GM21619 (cell line): ENCODE measurements around the gene H6PD.

Source experiments
- ATAC-seq: cut with Tn5 transposase; IDR thresholded peaks from one replicate; pipeline ENCODE4 v1.9.1; 2021; ENCODE audit not compliant: unreplicated experiment

H6PD gene

DNA sequence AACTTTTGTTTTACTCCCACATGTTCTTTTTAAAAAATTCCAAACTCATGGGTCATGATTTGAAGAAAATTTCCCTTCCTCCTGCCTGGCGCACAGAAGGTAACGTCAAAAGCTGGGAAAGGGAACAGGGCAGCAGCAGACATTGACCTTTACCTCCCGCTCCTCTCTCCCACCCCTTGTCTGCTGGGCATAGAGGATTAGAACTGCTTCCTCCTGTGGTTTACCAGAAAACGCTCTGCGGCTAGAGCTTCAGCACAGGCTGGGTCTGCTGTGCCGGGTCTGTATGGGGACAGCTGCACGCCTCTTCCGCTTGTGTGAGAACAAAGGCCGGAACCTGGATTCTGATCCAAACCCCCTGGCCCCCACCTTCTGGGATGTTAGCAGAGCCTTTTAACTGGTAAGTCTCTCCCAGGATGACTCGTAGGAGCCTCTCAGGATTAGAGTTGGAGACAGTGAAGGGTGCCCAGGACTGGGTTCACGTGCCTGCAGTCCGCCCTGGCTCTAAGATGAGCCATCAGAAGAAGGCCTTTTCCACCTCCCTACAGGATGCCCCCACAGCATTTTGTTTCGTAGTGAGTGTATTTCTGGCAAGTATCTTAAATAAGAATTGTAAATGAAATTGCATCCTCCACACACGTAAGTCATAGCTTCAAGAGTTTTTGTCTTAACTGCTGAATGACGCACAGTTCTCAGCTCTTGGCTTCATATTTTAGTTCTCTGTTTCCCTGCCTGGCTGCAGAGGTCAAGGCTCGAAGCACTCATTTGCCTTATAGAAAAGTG is 5.2 kb downstream of the H6PD start:
- ATAC-seq, result no peak

DNA sequence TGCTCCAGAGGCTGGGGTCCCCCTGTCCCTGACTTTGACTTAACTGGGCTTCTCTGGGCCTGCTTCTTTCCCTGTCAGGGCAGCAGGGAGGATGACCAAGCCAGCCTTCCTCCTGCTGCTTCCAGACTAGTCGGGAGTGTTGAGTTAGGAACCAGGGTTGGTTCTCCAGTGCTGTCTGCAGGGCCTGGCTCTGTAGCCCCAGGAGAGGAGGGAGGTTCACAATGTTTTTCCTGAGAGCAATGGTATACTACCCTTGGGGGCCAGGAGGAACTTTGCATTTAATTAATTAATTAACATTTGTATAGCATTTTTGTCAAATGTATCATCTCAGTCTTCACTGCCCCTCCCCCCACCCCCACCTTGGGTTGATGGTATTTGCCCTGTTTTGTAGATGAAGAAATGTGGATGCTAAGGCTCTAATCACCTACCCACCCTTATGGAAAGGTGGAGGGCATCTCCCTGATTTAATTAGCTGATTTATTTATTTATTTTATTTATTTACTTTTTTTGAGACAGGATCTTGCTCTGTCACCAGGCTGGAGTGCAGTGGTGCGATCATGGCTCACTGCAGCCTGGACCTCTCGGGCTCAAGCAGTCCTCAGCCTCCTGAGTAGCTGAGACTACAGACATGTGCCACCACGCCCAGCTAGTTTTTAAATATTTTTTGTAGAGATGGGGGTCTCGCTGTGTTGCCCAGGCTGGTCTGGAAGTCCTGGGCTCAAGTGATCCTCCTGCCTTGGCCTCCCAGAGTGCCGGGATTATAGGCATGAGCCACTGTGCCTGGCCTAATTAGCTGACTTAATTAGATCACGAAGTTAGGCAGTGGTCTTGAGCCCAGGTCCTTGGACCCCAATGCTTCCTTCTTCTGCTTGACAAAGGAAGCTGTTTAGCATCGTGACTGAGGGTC is 6.6 kb downstream of the H6PD start:
- no peak for ATAC-seq

DNA sequence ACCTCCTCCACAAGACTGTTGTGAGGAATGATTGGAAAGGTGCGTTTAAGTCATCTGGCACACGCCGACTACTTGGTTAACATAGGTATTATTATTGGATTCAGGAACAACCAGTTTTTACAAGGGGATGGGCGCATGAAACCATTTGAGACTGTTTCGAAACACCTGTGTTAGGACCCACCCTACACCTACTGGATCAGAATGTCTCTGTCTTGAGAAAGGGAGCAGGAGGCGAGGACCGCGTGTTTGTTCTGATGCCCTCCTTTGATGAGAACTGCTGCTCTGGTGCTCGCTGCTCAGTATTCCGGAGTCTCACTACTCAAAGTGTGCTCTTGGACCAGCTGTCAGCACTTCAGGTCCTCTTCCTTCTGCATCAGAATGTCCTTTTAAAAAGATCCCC is 7.3 kb downstream of the H6PD start:
- ATAC-seq, result no peak

DNA sequence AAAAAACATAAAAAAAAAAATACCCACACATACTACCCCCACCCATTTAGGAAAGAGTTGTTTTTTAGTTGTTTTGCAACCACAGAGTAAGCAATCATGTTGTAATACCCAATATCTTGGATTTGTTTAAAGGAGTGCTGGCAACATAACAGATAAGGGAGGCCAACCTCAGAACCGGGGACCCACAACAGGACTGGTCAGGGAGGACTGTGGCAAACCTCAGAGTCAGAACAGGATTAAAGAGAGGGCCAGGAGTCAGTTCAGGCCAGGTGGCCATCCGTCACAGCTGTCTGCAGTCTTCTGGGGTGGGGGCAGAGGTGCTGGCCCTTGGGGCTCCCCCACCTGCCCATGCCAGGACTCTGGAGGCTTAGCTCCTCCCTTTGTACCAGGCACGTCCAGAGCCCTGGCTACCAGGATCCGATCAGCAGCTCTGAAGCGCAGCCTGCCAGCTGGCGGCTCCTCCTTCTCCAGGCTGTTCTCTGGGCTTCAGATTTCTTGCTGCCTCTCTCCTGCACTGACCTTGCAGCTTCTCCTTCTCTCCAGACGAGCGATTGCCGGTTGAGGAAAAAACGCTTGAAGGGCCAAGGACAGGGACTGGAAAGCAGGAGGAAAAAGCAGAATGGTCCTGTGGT is 7.9 kb downstream of the H6PD start:
- ATAC-seq, result no peak

DNA sequence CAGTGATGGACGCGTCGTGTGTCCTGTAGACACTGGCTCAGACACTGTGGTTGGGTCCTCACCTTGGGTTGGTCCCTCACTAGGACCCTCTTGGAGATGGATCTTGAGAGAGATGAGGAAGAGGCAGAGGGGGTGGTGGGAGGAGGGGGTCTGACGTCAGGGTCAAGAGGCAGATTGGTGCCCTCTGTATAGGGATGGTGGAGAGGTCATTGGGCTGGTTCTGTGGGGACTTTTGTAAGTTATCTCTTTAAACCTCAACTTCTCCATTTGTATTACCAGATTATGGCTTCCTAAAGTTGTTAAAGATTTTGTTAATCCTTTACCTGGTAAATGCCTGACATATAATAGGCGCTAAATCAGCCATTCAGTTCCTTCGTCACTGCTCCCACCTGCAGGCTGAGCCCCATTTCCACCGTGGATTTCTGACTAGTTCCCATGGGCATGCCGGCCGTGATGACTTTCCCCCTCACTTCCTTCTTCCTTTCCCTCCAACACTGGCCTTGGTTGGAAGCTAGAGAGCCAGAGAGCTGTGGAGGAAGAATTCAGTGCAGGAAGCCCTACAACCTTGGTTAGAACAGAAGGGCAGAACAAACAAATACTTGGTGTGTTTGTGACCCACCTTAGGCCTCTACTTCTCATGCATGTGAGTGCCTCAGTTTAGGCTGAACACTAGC is 8.6 kb downstream of the H6PD start:
- no peak for ATAC-seq

GRCh38 chr1:9244501-9245229 is 10.1 kb downstream of the H6PD start:
- ATAC-seq, result no peak

DNA sequence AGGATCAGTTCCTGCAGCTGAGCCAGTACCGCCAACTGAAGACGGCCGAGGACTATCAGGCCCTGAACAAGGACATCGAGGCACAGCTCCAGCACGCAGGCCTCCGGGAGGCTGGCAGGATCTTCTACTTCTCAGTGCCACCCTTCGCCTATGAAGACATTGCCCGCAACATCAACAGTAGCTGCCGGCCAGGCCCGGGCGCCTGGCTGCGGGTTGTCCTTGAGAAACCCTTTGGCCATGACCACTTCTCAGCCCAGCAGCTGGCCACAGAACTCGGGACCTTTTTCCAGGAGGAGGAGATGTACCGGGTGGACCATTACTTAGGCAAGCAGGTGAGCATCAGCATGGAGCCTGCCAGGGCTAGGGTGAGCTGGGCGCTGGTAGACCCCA is 10.7 kb downstream of the H6PD start:
- no peak for ATAC-seq

- ATAC-seq, result no peak
Measured at GRCh38 chr1:9245661-9246060, 11.1 kb downstream of the H6PD start.

DNA sequence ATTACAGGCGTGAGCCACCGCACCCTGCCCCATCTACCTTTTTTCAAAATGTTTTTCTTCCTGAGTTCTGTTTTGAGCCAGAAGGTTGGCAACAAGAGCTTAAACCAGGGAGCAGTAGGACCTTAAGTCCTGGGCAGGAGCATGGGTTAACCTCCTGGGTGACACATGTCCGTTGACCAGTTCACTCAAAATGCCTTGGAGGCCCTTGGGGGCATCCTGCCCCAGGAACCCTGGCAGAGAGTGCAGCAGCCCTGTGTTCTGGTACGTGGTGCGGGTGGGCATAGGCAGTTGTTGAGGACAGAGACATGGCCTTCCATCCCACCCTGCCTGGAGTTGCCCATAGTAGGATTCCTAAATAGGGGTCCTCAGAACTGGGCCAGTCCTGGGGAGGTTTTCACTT is 11.6 kb downstream of the H6PD start:
- ATAC-seq, result no peak

- ATAC-seq, result no peak
Measured at GRCh38 chr1:9246841-9247785, 12.5 kb downstream of the H6PD start.

DNA sequence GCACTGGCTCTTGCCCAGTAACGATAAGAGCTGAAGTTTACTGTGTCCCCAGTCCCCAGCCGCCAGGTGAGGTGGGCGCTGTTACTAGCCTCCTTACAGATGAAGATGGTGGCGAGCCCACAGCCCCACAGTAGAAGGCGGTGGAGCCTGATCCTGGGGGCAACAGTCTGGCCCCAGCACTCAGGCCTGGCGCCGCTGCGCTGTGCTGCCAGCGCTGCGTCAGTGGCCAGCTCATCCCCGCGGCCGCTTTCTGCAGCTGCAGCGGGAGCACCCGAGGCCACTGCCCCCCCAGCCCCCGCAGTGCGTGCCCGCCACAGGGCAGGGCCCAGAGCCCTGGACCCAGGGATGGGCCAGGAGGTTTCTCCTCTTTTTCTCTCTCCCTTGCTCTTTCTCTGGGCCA is 13.3 kb downstream of the H6PD start:
- no peak for ATAC-seq

GRCh38 chr1:9248341-9249262 is 14.0 kb downstream of the H6PD start:
- ATAC-seq, result no peak

DNA sequence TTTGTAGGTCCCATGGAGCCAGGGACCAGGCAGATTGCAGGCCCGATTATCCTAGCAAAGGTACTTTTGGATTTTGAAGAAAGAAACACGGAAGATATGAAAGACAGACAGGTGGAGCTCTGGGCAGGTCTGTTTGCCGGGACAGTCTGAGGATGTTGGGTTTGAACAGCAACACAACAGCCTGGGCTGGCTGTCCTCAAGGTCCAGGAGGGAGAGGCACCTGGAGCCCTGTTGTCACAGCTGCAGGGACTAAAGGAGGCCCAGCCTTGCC is 14.6 kb downstream of the H6PD start:
- no peak for ATAC-seq

- no peak for ATAC-seq
Measured at GRCh38 chr1:9249534-9250410, 15.2 kb downstream of the H6PD start.

- ATAC-seq, result no peak
Measured at GRCh38 chr1:9250411-9251381, 16.1 kb downstream of the H6PD start.

DNA sequence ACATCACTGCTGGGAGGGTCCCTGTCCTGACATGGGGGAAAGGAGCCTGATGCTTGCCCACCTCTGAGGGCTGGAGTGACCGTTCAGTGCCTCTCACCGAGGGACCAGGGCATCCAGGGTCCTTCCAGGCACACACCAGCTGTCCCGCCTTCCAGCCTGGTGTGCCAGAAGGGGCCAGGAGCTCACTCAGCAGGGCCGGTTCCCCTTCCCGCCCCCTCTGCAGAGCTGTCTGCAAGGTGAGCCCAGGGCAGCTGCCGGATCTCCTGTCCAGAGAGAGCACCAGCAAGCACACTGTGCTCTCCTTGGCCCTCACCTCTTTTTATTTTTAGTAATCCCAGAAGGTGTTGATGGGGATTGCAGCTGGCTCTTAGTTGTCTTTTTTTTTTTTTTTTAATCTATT is 16.9 kb downstream of the H6PD start:
- ATAC-seq, result no peak

- ATAC-seq, result no peak
Measured at GRCh38 chr1:9253004-9253403, 18.4 kb downstream of the H6PD start.
